Endothelial cell of umbilical vein (primary cell): Measurements from ENCODE around the gene HOOK2.

Source experiments
- EZH2 ChIP-seq: IDR thresholded peaks from 2 replicates; pipeline ENCODE4 v1.6.1; 2012; ENCODE audit warnings: borderline replicate concordance, low read depth, mild to moderate bottlenecking, moderate library complexity, low read length, inconsistent platforms; ENCODE audit not compliant: severe bottlenecking
- FOS ChIP-seq: IDR thresholded peaks from 2 replicates; pipeline ENCODE4 v1.6.1; 2011; ENCODE audit warnings: mild to moderate bottlenecking, low read length, moderate library complexity, borderline replicate concordance; ENCODE audit not compliant: insufficient read depth
- MYC ChIP-seq: IDR thresholded peaks from one replicate; pipeline ENCODE4 v1.6.1; 2011; ENCODE audit warnings: mild to moderate bottlenecking, low read depth, low read length
- POLR2A ChIP-seq: IDR thresholded peaks from 2 replicates; pipeline ENCODE4 v1.6.1; 2012; ENCODE audit warnings: low read depth, mild to moderate bottlenecking, control low read depth, low read length
- POLR2AphosphoS5 ChIP-seq: IDR thresholded peaks from 2 replicates; pipeline ENCODE4 v1.6.1; 2012; ENCODE audit warnings: low read depth, mild to moderate bottlenecking, control low read depth, low read length, moderate library complexity; ENCODE audit not compliant: insufficient read depth
- TF ChIP-seq, protein P1 (sequence below), 2 donors: IDR thresholded peaks; 1 replicate in 1 of 2; 2 replicates in 1 of 2; pipeline ENCODE4 v1.5.1; 2011; ENCODE audit warnings: low read length in 2 of 2, mild to moderate bottlenecking in 2 of 2, moderate library complexity in 2 of 2, control low read depth in 1 of 2, inconsistent platforms in 1 of 2, low read depth in 1 of 2; ENCODE audit not compliant: insufficient read depth in 1 of 2; ENCODE audit errors: extremely low read depth in 1 of 2
- TF ChIP-seq, protein P2 (sequence below): IDR thresholded peaks from 2 replicates; pipeline ENCODE4 v1.6.1; 2011; ENCODE audit not compliant: insufficient read depth, insufficient read length

GRCh38 chr19:12750851-12751250 lies 24.5 kb downstream of the HOOK2 start:
- TF ChIP-seq, protein P1, sequence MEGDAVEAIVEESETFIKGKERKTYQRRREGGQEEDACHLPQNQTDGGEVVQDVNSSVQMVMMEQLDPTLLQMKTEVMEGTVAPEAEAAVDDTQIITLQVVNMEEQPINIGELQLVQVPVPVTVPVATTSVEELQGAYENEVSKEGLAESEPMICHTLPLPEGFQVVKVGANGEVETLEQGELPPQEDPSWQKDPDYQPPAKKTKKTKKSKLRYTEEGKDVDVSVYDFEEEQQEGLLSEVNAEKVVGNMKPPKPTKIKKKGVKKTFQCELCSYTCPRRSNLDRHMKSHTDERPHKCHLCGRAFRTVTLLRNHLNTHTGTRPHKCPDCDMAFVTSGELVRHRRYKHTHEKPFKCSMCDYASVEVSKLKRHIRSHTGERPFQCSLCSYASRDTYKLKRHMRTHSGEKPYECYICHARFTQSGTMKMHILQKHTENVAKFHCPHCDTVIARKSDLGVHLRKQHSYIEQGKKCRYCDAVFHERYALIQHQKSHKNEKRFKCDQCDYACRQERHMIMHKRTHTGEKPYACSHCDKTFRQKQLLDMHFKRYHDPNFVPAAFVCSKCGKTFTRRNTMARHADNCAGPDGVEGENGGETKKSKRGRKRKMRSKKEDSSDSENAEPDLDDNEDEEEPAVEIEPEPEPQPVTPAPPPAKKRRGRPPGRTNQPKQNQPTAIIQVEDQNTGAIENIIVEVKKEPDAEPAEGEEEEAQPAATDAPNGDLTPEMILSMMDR (IDR thresholded peaks at IDR 0.05; ENCODE audit: extremely low read depth in 1 of 2, insufficient read depth in 1 of 2, low read depth in 1 of 2, low read length in 2 of 2), result no peak
- TF ChIP-seq, protein P2, sequence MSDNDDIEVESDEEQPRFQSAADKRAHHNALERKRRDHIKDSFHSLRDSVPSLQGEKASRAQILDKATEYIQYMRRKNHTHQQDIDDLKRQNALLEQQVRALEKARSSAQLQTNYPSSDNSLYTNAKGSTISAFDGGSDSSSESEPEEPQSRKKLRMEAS, result no peak
- no peak for TF ChIP-seq POLR2AphosphoS5
- no peak for TF ChIP-seq POLR2A
- TF ChIP-seq EZH2, result no peak
- TF ChIP-seq FOS, result no peak
- TF ChIP-seq MYC, result no peak
